GM18502 (cell line): ENCODE measurements around the gene C19orf73.

Experiments
- ATAC-seq: cut with Tn5 transposase; IDR thresholded peaks from one replicate; pipeline ENCODE4 v1.9.1; 2021; ENCODE audit warnings: mild to moderate bottlenecking; ENCODE audit not compliant: unreplicated experiment, poor library complexity

Gene C19orf73

DNA sequence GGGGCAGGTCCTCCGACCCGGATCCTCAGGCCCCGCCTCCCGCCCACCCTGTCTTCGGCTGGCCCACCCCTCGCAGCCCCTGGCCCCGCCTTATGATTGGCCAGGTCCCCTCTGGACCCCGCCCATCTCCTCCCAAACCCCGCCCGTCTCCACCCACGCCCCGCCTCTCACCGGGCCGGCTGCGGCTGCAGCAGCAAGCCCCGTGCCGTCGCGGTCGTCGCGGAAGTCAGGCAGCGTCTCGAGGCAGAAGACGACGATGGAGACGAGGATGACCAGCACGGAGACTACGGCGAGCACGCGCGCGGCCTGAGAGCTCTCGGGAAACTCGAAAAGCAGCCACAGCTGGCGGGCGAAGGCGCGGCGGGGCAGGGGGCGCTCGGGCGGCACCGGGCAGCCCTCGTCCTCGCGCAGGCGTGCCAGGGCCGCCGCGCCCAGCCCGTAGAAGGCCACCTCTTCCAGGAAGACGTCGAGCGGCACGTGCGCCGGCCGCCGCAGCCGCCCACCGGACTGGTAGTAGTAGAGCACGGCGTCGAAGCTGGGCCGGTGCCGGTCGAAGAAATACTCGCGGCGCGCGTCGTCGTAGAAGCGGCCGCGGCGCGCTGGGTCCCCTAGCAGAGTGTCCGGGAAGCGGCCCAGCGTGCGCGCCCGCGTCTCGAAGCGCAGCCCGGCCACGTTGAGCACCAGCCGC is 46.9 kb downstream of the C19orf73 start:
- no peak for ATAC-seq

DNA sequence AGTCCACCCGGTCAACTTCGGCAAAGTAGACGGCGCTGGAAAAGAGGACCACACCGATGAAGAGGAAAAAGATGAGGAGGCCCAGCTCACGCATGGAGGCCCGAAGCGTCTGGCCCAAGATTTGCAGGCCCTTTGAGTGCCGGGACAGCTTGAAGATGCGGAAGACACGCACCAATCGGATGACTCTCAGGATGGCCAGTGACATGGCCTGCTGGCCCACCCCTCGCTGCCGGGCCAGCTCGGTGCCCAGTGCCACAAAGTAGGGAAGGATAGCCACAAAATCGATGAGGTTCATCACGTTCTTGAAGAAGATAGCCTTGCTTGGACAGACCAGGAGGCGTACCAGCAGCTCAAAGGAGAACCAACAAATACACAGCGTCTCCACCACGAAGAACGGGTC is 48.5 kb downstream of the C19orf73 start:
- ATAC-seq = no peak

DNA sequence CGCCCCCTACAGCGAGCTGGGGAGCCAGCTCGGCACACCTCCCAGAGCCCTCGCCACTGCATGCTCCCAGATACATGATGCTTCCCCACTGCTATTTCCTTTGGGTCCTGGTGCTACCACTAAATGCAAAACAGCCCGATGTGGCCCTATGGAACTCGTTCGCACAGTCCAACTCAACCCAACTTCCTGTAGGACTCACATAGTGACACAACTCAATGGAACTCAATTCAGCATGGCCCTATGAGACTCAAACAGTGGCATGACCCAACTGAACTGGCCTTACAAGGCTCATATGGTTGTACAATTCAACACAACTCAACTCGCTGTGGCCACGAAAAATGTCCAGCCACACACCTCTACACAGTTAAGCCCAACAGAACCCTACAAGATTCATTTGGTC is 49.9 kb downstream of the C19orf73 start:
- no peak for ATAC-seq
